HL-60 (cell line): ENCODE results near the gene ARHGEF11.

Source experiments
- POLR2AphosphoS5 ChIP-seq: IDR thresholded peaks from 2 replicates; pipeline ENCODE4 v1.6.1; 2012; ENCODE audit warnings: low read depth
- TF ChIP-seq, protein P1 (sequence below): IDR thresholded peaks from one replicate; pipeline ENCODE4 v1.5.1; 2011; ENCODE audit warnings: low read length, control low read depth, inconsistent platforms; ENCODE audit not compliant: insufficient read depth

GRCh38 chr1:157007306-157007705 lies 38.2 kb downstream of the ARHGEF11 start:
- TF ChIP-seq, protein P1, sequence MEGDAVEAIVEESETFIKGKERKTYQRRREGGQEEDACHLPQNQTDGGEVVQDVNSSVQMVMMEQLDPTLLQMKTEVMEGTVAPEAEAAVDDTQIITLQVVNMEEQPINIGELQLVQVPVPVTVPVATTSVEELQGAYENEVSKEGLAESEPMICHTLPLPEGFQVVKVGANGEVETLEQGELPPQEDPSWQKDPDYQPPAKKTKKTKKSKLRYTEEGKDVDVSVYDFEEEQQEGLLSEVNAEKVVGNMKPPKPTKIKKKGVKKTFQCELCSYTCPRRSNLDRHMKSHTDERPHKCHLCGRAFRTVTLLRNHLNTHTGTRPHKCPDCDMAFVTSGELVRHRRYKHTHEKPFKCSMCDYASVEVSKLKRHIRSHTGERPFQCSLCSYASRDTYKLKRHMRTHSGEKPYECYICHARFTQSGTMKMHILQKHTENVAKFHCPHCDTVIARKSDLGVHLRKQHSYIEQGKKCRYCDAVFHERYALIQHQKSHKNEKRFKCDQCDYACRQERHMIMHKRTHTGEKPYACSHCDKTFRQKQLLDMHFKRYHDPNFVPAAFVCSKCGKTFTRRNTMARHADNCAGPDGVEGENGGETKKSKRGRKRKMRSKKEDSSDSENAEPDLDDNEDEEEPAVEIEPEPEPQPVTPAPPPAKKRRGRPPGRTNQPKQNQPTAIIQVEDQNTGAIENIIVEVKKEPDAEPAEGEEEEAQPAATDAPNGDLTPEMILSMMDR = no peak
- TF ChIP-seq POLR2AphosphoS5 = no peak
